Measurements from ENCODE around the gene FGF8.
"Not testable (repeated sequence)": the region's sequence is repeated elsewhere in the genome, so short reads cannot be mapped to it uniquely, and the experiment has no call there.

FGF8 gene, protein sequence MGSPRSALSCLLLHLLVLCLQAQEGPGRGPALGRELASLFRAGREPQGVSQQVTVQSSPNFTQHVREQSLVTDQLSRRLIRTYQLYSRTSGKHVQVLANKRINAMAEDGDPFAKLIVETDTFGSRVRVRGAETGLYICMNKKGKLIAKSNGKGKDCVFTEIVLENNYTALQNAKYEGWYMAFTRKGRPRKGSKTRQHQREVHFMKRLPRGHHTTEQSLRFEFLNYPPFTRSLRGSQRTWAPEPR

DNA sequence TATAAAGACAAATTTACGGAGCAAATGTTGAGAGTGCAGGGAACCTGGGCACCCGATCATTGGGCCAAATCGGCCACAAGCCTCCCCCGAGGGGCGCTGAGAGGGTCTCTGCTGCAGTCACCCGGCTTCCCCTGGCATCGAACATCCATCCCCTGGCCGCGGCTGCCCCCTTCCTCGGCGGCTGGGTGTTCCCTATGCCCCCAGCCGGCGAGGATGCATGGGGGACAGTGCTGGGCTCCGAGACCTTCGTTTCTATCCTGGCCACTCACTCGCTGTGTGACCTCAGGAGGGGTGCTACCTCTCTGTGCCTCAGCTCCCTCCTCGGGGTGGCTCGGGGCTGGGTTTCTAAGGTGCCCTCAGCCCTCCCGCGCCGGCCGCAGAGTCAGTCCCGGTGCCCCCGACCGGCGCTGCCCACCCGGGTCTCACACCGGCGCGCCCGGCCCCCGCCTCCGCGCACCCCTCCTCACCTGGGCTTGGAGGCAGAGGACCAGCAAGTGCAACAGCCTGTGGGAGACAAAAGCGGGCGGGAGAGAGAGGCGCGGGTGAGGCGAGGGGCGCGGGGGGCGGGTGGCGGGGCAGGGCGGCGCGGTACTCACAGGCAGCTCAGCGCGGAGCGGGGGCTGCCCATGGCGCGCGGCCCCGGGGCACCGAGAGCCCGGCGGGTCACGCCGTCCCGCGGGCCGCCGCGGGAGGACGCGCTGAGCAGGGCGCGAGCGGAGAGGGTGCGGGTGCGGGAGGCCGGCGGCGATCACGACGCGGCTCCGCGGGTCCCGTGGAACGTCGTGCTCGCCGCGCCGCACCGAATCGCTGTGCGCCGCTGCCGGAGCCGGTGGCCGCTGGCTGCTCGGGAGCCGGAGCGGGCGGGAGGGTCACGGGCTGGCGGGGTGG is at the start of gene FGF8:
TSS of gene FGF8 (minus strand) at position 842 of the 888 bp plus-strand sequence. CDS start at position 628, 214 bp downstream.
- DNase-seq: no peak

- DNase-seq: no peak
Observed at GRCh38 chr10:101824736-101825135, 48.8 kb upstream of the FGF8 start.

- DNase-seq: no peak
Observed at GRCh38 chr10:101818872-101819633, 43.1 kb upstream of the FGF8 start.

DNA sequence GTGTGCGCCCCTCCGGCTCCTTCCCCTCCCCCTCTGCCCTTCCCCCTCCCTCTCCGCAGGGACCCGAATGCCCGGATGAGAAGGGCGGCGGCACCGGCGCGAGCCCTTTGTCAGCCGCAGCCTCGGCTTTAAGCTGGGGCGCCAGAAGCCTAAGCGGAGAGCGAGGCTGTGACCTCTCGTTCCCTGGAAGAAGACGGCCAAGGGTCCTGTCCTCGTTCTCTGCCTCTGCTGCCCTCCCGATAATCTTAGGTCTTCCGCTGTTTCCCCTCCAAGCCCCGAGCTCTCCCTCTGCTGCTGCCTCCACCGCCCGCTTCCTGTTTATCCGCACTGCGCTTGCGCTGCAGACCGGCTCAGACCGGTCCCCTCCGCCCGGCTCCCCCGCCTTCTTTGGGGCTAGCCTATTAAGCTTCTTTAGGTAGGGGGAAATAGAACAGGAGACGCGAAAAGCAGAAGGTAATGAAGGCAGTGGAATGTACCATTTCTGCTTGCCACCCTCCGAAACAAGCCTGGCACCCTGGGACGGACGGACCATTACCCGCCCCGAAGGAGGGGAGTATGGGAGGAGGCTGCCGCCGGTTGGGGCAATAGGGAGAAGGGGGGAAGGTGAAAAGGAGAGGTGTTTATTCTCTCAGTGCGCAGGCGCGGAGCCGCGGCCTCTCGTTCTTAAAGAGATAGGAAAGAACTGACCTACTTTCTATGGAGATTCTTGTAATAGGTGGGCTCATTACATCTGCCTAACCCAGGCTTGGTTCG is 42.4 kb upstream of the FGF8 start, which contains the start of gene OGA:
TSS of gene OGA (minus strand) at position 326 of the 753 bp plus-strand sequence. CDS start 422 bp downstream, outside the sequence.
- DNase-seq: peak; percentile 97

- peak; percentile 23 for DNase-seq
Observed at GRCh38 chr10:101817337-101818118, 41.6 kb upstream of the FGF8 start.

DNA sequence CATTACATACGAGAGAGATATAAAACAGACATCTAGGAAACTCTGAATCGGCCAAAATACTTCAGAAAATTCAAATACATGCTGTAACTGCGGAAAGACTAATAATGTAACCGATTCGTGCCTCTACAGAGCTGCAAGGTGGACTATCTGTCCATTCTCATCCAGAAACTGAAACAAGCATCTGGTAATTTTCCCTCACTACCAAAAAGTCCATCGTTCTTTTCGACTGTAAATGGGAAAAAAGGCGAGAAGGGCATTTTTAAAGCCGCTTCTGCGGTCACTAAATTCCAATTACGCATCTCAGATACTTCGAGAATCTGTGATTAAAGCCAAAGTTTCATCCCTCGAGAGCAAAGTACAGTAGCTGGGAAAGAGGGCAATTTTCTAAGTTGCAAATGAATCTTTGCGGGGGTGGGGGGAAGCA is 41.0 kb upstream of the FGF8 start:
- no peak for DNase-seq

- no peak for DNase-seq
Observed at GRCh38 chr10:101816376-101816775, 40.5 kb upstream of the FGF8 start.

- no peak for DNase-seq
Observed at GRCh38 chr10:101814466-101815071, 38.7 kb upstream of the FGF8 start.

GRCh38 chr10:101812606-101813005 is 36.7 kb upstream of the FGF8 start:
- DNase-seq: no peak

GRCh38 chr10:101807158-101807557 is 31.2 kb upstream of the FGF8 start:
- DNase-seq: no peak

- no peak for DNase-seq
Observed at GRCh38 chr10:101803511-101803910, 27.6 kb upstream of the FGF8 start.

DNA sequence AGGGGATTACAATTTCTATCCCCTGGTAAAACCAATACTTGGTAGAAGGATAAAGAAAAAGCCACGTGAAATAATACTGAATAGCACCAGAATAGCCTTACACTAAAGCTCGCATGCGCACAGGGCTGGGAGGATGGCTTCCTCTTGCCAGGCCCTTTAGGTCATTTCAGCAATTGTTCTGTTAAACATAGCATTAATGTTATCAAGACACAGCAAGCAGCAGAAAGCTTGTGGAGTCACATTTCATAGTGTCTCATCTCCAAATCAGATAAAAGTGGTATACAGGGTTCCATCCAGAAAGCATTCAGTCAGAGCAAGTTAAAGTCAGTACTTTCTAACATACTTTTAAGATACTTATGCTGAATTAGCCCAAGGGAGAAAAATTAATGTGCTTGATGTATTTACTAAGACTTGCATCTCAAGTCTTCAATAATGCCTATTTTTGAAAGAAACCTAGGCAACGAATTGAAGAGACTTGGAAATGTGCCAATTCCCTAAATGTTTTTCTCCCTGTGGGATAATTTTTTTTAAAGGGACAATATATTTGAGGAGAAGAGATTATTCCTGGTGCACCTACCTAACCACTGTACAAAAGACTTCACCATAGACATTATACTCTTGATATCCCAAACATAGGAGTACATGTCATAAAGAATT is 21.6 kb upstream of the FGF8 start:
- DNase-seq: no peak

GRCh38 chr10:101793526-101793925 is 17.6 kb upstream of the FGF8 start:
- no peak for DNase-seq

DNA sequence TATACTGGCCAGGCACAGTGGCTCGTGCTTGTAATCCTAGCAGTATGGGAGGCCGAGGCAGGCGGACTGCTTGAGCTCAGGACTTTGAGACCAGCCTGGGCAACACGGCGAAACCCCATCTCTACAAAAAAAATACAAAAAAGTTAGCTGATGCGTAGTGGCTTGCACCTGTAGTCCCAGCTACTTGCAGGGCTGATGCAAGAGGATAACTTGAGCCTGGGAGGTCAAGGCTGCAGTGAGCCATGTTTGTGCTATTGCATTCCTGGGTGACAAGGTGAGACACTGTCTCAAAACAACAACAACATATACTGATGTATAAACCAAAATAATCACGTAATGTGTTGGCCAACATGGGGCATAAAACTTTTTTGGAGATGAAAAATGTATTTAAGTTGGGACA is 13.8 kb upstream of the FGF8 start:
- no peak for DNase-seq

DNA sequence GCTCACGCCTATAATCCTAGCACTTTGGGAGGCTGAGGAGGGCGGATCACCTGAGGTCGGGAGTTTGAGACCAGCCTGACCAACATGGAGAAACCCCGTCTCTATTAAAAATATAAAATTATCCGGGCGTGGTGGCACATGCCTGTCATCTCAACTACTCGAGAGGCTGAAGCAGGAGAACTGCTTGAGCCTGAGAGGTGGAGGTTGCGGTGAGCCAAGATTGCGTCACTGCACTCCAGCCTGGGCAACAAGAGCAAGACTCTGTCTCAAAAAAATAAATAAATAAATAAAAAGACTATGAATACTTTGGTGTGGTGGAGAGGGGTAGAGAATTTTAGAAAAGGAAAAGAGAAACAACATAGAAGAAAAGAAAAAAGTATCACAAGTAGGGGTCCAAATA is 13.3 kb upstream of the FGF8 start:
- DNase-seq: not testable (repeated sequence)

- DNase-seq: no peak
Observed at GRCh38 chr10:101785801-101786200, 9.9 kb upstream of the FGF8 start.

DNA sequence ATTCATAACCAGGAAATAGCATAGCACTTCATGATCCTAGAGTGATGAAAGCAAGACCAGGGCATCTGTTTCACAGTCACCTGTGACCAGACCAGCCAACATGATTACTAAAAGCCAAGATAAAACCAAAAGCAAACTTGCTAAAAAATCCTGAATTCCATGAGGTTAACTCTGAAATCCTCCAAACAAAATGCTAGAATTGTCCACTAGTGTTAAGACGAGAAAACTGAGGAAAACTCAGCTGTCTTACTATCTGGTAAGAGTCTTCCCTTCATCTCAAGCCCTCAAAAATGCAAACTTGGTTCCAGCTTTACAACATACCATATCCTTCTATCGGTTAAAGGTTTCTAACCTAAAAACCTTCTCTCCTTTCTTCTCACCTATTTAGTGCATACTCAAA is 8.6 kb upstream of the FGF8 start:
- DNase-seq: no peak

DNA sequence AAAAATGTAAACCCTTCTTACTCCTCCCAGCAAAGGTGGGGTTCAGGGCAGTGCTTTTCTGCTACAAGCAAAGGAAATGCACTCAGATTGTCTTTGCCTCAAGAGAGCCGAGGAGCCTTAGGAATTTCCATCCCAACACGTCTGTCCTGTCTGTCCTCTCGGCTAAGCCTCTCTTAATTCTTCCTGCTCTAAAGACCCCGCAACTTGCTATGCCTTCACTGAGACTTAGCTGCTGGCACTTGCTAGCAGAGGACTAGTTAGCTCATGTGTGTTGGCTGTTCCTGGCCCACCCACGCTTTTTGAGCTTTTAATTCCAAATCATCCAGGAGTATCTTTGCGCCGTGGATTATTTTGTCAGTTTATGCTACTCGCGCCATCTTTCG is 7.8 kb upstream of the FGF8 start:
- DNase-seq: no peak

GRCh38 chr10:101782811-101783735 is 7.2 kb upstream of the FGF8 start, which contains the start of gene NPM3:
NPM3 (minus strand) TSS chr10:101783446; CDS start chr10:101783390, 56 bp downstream.
- peak; percentile 72 for DNase-seq

All from activated effector memory CD4-positive, alpha-beta T cell treated with Interleukin-2 at 50 U/mL for 16 hours (primary cell).